Astrocyte (in vitro differentiated cells and primary cell): ENCODE data around the gene TIMP2. TPM values are rescaled to one million over a fixed set of nuclear protein-coding genes. Genes with fewer than 3 reads are reported as not detected.

Experiments used
- DNase-seq: peaks from one replicate; pipeline ENCODE4 v3.0.0-alpha.2; 2010; ENCODE audit warnings: low read depth
- FAIRE-seq: peaks from 2 replicates; lab custom pipeline; 2011; peaks lifted over from hg19 to GRCh38; lab: Jason Lieb, UNC
- H2AFZ ChIP-seq: 2 replicates; pipeline ENCODE4 v1.6.0; 2012; ENCODE audit warnings: low read depth, low read length, inconsistent platforms
- H3K27ac ChIP-seq: 2 replicates; pipeline ENCODE4 v1.5.1; 2011; ENCODE audit warnings: low read depth, low read length, inconsistent platforms
- H3K27me3 ChIP-seq: 2 replicates; pipeline ENCODE4 v1.6.0; 2011; ENCODE audit warnings: low read length, inconsistent platforms; ENCODE audit not compliant: insufficient read depth
- H3K36me3 ChIP-seq: 2 replicates; pipeline ENCODE4 v1.5.1; 2011; ENCODE audit warnings: low read length, inconsistent platforms; ENCODE audit not compliant: insufficient read depth
- H3K4me1 ChIP-seq: 2 replicates; pipeline ENCODE4 v1.5.1; 2011; ENCODE audit warnings: low read length, inconsistent platforms; ENCODE audit not compliant: insufficient read depth
- H3K4me2 ChIP-seq: 2 replicates; pipeline ENCODE4 v1.6.0; 2012; ENCODE audit warnings: low read length, inconsistent platforms
- H3K4me3 ChIP-seq: 2 replicates; pipeline ENCODE4 v1.5.1; 2011; ENCODE audit warnings: low read depth, mild to moderate bottlenecking, low read length, inconsistent platforms; ENCODE audit not compliant: insufficient read depth
- H3K79me2 ChIP-seq: 2 replicates; pipeline ENCODE4 v1.6.0; 2012; ENCODE audit warnings: mild to moderate bottlenecking, low read length, inconsistent platforms; ENCODE audit not compliant: insufficient read depth
- H3K9ac ChIP-seq: 2 replicates; pipeline ENCODE4 v1.6.0; 2012; ENCODE audit warnings: mild to moderate bottlenecking, low read length, inconsistent platforms
- H3K9me3 ChIP-seq: 2 replicates; pipeline ENCODE4 v1.5.1; 2012; ENCODE audit warnings: low read depth, mild to moderate bottlenecking, low read length, inconsistent platforms; ENCODE audit not compliant: insufficient read depth
- H4K20me1 ChIP-seq: 2 replicates; pipeline ENCODE4 v1.6.0; 2012; ENCODE audit warnings: low read length, inconsistent platforms; ENCODE audit not compliant: insufficient read depth
- H3K27ac Mint-ChIP-seq: one replicate; pipeline ENCODE4 v1.8.0; 2021; ENCODE audit warnings: mild to moderate bottlenecking, mixed read lengths; ENCODE audit not compliant: unreplicated experiment
- H3K27me3 Mint-ChIP-seq: one replicate; pipeline ENCODE4 v1.8.0; 2021; ENCODE audit warnings: low read depth, mixed read lengths; ENCODE audit not compliant: unreplicated experiment
- H3K36me3 Mint-ChIP-seq: one replicate; pipeline ENCODE4 v1.8.0; 2021; ENCODE audit warnings: low read depth, mixed read lengths; ENCODE audit not compliant: unreplicated experiment
- H3K4me1 Mint-ChIP-seq: one replicate; pipeline ENCODE4 v1.8.0; 2021; ENCODE audit warnings: low read depth, mixed read lengths; ENCODE audit not compliant: unreplicated experiment
- H3K4me3 Mint-ChIP-seq: one replicate; pipeline ENCODE4 v1.8.0; 2021; ENCODE audit warnings: mild to moderate bottlenecking, moderate library complexity, mixed read lengths; ENCODE audit not compliant: unreplicated experiment
- H3K9me3 Mint-ChIP-seq: one replicate; pipeline ENCODE4 v1.8.0; 2021; ENCODE audit warnings: mild to moderate bottlenecking, mixed read lengths; ENCODE audit not compliant: unreplicated experiment
- CTCF ChIP-seq: IDR thresholded peaks from 2 replicates; pipeline ENCODE4 v1.5.1; 2011; ENCODE audit warnings: low read depth, mild to moderate bottlenecking, inconsistent platforms, low read length, moderate library complexity; ENCODE audit not compliant: insufficient read depth
- EZH2 ChIP-seq: IDR thresholded peaks from 2 replicates; pipeline ENCODE4 v1.6.1; 2012; ENCODE audit warnings: mild to moderate bottlenecking, low read length, inconsistent platforms; ENCODE audit not compliant: insufficient read depth
- total RNA-seq: library from RNA; stranded (reverse); gene quantifications from 2 replicates; pipeline ENCODE4 v1.2.1, GENCODE V29; 2021

The TIMP2 gene
- total RNA-seq, 1 donor from 2014 or later, result 184 TPM

DNA sequence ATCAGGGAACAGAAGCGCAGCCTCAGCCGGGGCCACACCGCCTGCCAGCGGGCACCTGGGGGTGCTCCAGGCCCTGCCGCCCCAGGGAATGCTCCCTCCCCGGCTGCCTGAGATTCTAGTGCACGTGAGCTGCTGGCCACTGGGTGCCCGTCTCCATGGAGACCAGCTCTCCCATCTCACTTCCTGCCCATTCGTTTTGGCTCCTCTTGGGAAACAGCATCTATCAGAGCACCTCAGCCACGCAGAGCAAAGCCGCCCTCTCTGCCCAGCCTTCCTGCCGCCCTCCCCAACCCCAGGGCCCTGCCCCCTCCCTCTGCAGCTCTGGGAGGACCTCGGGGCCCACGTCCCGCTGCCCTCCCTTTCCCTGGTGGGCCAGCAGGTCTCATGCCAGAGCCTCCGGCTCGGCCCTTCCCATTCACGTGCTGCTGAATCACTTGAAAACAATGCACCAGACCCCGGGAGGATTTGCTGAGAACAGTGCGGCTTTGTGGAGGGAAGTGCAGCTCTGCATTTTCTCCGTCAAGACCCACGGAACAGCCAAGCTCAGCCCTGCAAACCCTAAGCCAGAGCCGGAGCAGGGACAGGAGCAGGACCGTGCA lies 41.6 kb downstream of the TIMP2 start:
- peak overlapping the region; percentile 41 for H3K4me3 ChIP-seq
- FAIRE-seq, result no peak

GRCh38 chr17:78883089-78883532 lies 42.1 kb downstream of the TIMP2 start:
- H3K9me3 Mint-ChIP-seq, result no peaks in the 10 kb centered on the region
- FAIRE-seq (no peak), DNase-seq (peak; percentile 72)
- H3K9me3 ChIP-seq, result no peaks in the 10 kb centered on the region
- no peaks in the 10 kb centered on the region for H3K27me3 Mint-ChIP-seq
- no peak for TF ChIP-seq EZH2
- no peak for TF ChIP-seq CTCF
- peak overlapping the region; percentile 86 for H3K4me2 ChIP-seq
- peaks cover 30% of the 10 kb centered on the region for H3K4me1 Mint-ChIP-seq
- peaks cover 52% of the 10 kb centered on the region for H3K4me1 ChIP-seq
- H4K20me1 ChIP-seq, result peaks cover 50% of the 10 kb centered on the region
- H3K36me3 Mint-ChIP-seq, result peaks cover 15% of the 10 kb centered on the region
- H2AFZ ChIP-seq, result no peak overlapping the region
- H3K9ac ChIP-seq, result peak overlapping the region; percentile 86
- no peaks in the 10 kb centered on the region for H3K27me3 ChIP-seq
- peak overlapping the region; percentile 41 for H3K4me3 ChIP-seq
- peaks cover 86% of the 10 kb centered on the region for H3K79me2 ChIP-seq
- peak overlapping the region; percentile 96 for H3K27ac ChIP-seq
- peak overlapping the region; percentile 60 for H3K4me3 Mint-ChIP-seq
- H3K27ac Mint-ChIP-seq, result peak overlapping the region; percentile 91
- H3K36me3 ChIP-seq, result no peaks in the 10 kb centered on the region

More for the DNA sequence above, 41.6 kb downstream of the TIMP2 start:
- Mint-ChIP-seq H3K27me3 (no peaks in the 10 kb centered on the region), H3K36me3 (peaks cover 16% of the 10 kb centered on the region), H3K27ac (peak overlapping the region; percentile 91), H3K9me3 (no peaks in the 10 kb centered on the region), H3K4me1 (peaks cover 29% of the 10 kb centered on the region), H3K4me3 (peak overlapping the region; percentile 67)
- Histone ChIP-seq H2AFZ (no peak overlapping the region), H4K20me1 (peaks cover 50% of the 10 kb centered on the region), H3K9me3 (no peaks in the 10 kb centered on the region), H3K9ac (peak overlapping the region; percentile 86), H3K79me2 (peaks cover 86% of the 10 kb centered on the region), H3K36me3 (no peaks in the 10 kb centered on the region), H3K4me2 (peak overlapping the region; percentile 86), H3K27me3 (no peaks in the 10 kb centered on the region), H3K27ac (peak overlapping the region; percentile 96), H3K4me1 (peaks cover 52% of the 10 kb centered on the region)
- DNase-seq, result peak; percentile 93
- no peak for TF ChIP-seq EZH2
- TF ChIP-seq CTCF, result no peak

DNA sequence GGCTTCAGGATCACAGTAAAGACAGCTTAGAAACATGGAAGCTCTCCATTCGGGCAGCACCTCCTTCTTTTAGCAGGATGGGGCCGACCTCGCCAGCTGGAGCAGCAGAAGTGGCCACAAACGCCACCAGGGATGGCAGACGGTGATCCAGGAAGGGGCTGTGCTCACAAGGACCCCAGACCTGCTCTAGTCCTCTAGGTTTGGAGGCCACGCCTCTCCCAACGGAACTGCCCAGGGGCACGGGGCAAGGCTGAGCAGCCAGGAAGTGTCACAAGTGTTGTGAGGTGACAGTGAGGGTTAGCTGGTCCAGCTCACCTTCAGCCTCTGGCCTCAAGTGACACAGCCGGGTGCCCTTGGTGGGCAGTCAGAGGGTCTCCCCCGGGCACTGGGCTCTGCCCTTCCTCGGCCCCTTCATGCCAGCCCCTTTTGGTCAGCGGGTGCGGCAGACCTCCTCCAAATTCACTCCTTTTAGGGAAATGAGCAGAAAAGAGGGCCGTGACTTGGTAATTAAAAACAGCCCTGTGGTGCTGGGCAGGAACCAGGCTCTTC lies 42.6 kb downstream of the TIMP2 start:
- TF ChIP-seq EZH2 (no peak), CTCF (no peak)

More for the DNA sequence above, 42.6 kb downstream of the TIMP2 start:
- Mint-ChIP-seq H3K9me3 (no peaks in the 10 kb centered on the region), H3K4me1 (peaks cover 30% of the 10 kb centered on the region), H3K36me3 (peaks cover 15% of the 10 kb centered on the region), H3K27ac (peak overlapping the region; percentile 91), H3K27me3 (no peaks in the 10 kb centered on the region), H3K4me3 (no peak overlapping the region)
- Histone ChIP-seq H2AFZ (no peak overlapping the region), H3K4me3 (no peak overlapping the region), H3K79me2 (peaks cover 86% of the 10 kb centered on the region), H4K20me1 (peaks cover 54% of the 10 kb centered on the region), H3K4me2 (peak overlapping the region; percentile 86), H3K9ac (peak overlapping the region; percentile 86), H3K27me3 (no peaks in the 10 kb centered on the region), H3K27ac (peak overlapping the region; percentile 96), H3K4me1 (peaks cover 52% of the 10 kb centered on the region), H3K36me3 (no peaks in the 10 kb centered on the region), H3K9me3 (no peaks in the 10 kb centered on the region)
- no peak for FAIRE-seq
- DNase-seq, result no peak
